ENCODE measurements around the gene BCL7A.
"Not testable (repeated sequence)": the region's sequence is repeated elsewhere in the genome, so short reads cannot be mapped to it uniquely, and the experiment has no call there.

BCL7A gene

GRCh38 chr12:122021822-122022392 lies at the start of gene BCL7A:
BCL7A (plus strand) TSS chr12:122021884; CDS start chr12:122022092, 208 bp downstream.
- peak; percentile 72 for DNase-seq

- no peak for DNase-seq
Observed at GRCh38 chr12:121974026-121974985, 47.4 kb upstream of the BCL7A start.

DNA sequence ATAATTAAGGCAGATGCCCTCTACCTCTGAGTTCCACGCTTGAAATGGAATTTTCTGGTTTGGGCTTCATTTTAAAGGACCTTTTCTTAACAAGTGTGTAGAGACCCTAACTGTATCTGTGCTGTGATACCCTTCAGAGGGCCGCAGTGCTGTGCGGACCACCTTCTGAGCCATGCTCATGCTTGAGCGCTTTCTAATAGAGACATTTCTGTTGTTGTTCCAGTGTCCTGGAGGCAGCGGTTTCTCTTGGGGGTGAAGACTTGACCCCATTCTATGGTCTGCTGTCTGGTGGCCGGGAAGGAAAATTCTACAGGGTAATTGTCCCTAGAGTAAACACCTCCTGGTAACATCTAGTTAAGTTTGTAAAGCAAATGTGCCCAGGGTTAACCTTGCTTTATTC lies 46.7 kb upstream of the BCL7A start:
- no peak for DNase-seq

GRCh38 chr12:121976950-121977349 lies 44.7 kb upstream of the BCL7A start:
- DNase-seq, result no peak

- peak; percentile 18 for DNase-seq
Observed at GRCh38 chr12:121980191-121980891, 41.3 kb upstream of the BCL7A start.

DNA sequence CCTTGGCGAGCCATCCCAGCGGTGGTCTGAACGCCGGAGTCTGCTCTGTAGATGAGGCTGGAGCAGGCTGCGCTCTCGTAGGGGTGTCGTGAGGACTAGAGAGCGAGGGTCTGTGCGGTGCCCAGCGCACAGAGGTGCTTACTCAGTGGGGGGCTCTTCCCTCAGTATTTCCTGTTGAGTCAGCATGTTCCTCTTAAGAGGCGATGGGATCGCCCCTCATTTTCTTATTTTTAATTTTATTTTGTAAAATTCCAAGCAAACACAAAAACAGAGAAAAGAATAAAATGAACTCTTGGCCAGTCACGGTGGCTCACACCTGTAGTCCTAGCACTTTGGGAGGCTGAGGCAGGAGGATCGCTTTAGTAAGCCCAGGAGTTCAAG lies 40.8 kb upstream of the BCL7A start:
- DNase-seq, result no peak

GRCh38 chr12:121981456-121981855 lies 40.2 kb upstream of the BCL7A start:
- no peak for DNase-seq

DNA sequence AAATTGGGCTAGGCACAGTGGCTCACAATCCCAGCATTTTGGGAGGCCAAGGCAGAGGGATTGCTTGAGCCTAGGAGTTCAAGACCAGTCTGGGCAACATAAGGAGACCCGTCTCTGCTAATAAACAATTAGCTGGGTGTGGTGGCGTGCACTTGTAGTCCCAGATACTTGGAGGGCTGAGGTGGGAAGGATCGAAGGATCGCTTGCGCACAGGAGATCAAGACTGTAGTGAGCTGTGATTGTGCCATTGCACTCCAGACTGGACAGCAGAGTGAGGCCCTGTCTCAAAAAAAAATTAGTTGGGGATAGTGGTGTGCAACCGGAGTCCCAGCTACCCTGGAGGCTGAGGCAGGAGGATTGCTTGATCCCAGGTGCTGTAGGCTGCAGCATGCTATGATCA lies 38.7 kb upstream of the BCL7A start:
- DNase-seq, result no peak

DNA sequence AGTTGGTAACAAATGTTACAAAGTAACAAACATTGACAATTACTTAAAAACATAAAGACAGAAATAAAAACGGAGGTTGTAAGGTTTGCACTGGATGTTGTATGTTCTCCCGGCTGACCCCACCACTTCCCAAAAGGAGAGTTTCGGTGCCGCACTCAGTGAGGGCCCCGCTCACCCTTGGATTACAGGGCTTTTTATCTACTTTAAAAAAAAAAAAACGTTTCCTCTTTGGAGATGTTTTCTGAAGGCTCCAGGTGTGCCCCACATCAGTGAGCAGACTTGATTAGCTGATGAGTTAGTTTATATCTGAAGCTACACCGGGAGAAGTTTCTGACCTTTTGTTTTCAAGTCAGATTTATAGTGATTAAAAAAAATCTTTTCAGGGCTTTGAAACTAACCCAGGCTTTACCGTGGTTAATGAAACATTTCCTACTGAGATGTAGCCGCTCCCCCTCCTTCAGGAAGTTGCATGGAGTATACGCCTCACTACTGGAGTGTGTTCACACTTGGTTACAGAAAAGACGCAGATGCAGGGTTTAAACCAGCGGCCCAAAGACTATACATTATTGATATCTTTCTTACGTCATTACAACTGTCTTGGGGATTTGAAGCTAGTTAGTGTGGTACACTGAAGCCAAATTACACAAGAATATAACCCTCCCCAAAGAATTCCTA lies 38.0 kb upstream of the BCL7A start:
- DNase-seq, result no peak

GRCh38 chr12:121986489-121987245 lies 35.0 kb upstream of the BCL7A start:
- no peak for DNase-seq

GRCh38 chr12:121988519-121988918 lies 33.2 kb upstream of the BCL7A start:
- DNase-seq, result not testable (repeated sequence)

DNA sequence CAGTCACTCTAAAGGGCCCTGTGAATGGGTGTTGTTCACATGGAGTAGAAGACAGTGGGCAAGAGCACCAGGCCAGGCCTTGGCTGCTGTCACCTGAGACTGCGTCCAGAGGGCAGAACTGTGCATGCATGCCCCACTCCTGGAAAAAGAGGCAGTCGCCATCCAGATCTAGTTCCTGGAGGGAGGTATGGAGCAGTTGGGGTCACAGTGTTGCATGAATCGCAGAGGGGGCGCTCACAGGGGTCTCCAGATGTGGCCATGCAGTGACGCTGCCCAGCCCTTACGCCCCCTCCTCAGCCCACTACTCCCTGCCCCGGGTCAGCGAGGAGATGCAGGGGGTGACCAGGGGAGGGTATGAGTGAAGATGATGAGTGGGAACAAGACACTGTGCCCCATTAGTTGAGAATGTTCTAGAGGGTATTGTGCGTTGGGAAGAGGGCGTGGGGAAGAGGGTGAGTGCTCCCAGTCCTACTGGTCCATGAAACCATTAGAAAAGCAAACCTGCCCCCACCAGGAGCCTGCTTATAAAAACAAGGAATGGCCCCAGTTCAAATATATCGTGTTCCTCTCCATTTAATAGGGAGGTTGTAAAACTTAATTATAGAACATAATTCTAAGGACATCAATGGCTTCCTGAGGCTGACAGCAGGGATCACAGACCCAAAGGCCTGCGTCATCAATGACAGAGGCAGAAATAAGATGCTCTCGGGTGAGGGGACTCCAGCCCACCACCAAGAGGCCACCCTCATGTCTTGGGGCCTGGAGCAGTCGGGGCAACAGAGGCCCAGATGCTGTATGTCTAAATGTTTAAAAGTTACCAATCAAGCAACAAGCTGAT lies 32.2 kb upstream of the BCL7A start:
- no peak for DNase-seq

DNA sequence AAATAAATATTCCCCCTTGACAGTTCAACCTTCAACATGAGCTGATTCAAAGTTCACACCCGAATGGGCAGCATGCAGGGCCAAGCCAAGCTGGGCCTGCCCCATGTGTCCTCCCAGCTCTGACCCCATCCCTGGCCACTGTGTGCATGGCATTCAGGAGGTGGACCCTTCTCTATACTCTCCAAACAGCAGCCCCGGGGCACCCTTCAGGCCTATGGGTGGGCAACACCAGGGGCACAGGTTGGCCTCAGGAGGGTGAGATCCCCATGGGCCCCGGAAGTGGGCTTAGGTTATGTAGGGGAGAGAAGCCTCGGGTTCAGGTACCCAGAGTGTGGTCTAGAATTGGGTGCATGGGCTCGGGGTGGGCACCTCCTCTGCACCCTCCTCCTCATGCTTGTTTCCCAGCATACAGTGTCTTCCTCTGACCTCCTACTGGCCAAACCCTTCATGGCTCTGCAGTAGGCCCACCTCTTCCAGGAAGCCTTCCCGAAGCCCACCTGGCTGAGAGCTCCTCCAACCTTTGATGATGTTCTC lies 31.5 kb upstream of the BCL7A start:
- DNase-seq, result no peak

DNA sequence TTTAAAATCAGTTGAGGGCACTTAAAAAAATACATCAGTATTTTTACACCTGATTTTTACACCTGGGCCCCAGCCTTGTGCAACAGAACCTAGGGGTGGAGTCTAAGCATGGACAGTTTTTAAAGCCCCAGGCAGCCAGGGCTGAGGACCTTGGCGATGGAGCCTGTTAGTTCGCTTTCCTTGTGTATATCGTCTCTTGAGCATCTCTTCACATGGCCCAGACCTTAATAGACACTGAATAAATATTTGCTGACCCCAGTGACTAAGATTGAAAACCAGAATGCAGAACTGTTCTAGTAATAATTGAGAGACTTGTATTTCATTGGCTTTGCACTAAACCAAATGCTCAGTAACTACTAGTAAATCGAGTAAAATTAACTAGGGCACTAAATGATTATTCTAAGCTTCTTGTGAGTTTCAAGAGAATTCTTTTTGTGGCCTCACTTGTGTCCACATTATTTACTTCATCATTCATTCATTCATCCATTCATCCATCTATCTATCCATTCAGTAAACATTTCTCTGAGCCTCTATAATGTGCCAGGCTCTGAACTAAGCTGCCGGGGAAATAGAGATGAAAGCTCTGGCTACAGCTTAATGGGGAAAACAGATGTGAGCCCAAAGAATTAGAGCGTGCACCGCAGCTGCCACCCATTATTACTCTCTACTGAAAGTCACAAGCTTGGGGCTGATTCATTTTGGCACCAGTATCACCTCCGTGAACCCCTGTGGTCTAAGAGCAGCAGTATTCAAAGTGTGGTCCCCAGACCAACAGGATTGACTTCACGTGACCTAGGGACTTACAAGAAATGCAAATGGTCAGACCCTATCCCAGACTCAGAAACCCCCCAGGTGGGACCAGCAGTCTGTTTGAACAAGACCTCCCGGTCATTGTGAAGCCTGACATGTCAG lies 30.7 kb upstream of the BCL7A start:
- no peak for DNase-seq

DNA sequence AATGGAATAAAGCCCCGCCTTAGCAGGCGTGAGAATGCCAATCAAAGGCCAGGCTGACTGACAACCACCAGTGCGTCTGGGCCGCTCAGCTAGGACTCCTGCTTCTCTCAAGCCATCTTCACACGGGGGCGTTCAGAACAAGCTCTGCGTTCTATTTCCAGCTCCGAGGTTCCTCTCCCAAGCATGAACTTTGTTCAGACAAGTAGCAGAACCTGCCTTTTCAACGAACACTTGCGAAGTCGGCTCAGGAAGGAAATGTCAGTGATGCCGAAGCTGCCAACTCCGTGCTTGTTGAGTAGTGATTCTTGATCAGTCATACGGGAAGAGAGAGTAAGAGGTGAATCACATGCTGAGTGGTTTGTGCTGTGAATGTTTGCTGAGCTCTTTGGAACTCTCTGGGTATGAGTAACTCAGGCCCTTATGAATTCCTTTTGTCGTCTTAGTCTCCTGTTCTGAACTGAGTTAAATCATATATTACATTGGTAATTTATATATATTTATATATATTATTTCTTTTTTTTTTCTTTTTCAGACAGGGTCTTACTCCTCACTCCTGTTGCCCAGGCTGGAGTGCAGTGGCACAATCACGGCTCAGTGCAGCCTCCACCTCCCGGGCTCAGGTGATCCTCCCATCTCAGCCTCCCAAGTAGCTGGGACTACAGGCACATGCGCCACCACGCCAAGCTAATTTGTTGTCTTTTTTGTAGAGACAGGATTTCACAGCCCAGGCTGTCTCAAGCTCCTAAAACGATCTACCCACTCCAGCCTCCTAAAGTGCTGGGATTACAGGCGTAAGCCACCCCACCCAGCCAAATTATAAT lies 29.4 kb upstream of the BCL7A start:
- peak; percentile 30 for DNase-seq

DNA sequence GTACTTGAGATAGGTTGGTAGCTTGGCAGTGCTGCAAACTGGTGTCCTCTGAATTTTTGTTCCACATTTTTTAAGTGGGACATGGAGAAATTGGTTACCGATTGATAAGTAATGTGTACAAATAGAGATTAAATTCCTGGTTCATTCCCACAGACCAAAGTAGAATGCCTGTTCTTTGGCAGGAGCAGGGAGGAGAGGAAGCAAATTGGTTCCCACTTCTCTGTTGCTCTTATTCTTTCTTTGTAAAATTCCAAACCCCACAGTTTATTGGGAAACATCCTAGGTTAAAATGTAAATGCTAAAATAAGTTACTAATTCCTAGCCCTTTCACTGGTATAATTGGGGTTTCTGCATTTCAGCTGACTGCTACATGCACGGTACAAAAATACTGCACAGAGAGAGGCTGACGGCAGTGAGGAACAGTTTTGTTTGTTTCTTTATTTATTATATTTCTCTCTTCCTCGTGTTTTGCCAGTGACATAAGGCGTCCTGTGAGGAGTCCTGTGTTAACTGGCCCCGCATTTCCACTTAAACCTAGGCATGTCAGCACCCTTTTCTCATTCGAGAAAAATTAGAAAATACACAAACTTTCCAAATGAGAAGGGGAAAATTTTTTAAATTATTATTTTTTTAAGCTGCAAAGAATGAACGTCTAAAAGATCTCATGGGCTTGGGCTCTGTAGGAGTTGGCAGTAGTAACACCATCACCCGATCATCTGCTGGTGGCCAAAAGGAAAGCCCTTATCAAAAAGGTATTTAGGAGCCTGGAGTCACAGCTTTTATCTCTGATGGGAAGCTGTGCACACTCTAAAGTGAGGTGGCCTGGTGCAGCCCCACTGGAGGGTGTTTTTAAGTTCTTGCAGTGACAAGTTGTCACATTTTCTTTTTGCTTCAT lies 25.4 kb upstream of the BCL7A start:
- no peak for DNase-seq

GRCh38 chr12:121996945-121997612 lies 24.6 kb upstream of the BCL7A start:
- DNase-seq, result no peak

Measured in CD4-positive, alpha-beta T cell treated with Interleukin-17A for 1 hour (primary cell).